Endothelial cell (in vitro differentiated cells): Measurements from ENCODE around the gene ASCC1. TPM values are rescaled to one million over a fixed set of nuclear protein-coding genes. Genes with fewer than 3 reads are reported as not detected.
"Not testable (repeated sequence)": the region's sequence is repeated elsewhere in the genome, so short reads cannot be mapped to it uniquely, and the experiment has no call there.

ENCODE experiments used
- DNase-seq: peaks from one replicate; pipeline ENCODE4 v3.0.0; 2021; ENCODE audit warnings: low spot score
- H3K27ac Mint-ChIP-seq: one replicate; pipeline ENCODE4 v1.8.0; 2021; ENCODE audit warnings: mixed read lengths, inconsistent platforms; ENCODE audit not compliant: unreplicated experiment
- H3K27me3 Mint-ChIP-seq: one replicate; pipeline ENCODE4 v1.8.0; 2021; ENCODE audit warnings: mild to moderate bottlenecking, moderate library complexity, mixed read lengths, inconsistent platforms; ENCODE audit not compliant: unreplicated experiment
- H3K36me3 Mint-ChIP-seq: one replicate; pipeline ENCODE4 v1.8.0; 2021; ENCODE audit warnings: mild to moderate bottlenecking, low read depth, mixed read lengths, inconsistent platforms; ENCODE audit not compliant: unreplicated experiment
- H3K4me1 Mint-ChIP-seq: one replicate; pipeline ENCODE4 v1.8.0; 2021; ENCODE audit warnings: mild to moderate bottlenecking, mixed read lengths, inconsistent platforms; ENCODE audit not compliant: unreplicated experiment
- H3K4me3 Mint-ChIP-seq: one replicate; pipeline ENCODE4 v1.8.0; 2021; ENCODE audit warnings: mild to moderate bottlenecking, mixed read lengths, inconsistent platforms; ENCODE audit not compliant: unreplicated experiment
- H3K9me3 Mint-ChIP-seq: one replicate; pipeline ENCODE4 v1.8.0; 2021; ENCODE audit warnings: mixed read lengths, inconsistent platforms; ENCODE audit not compliant: unreplicated experiment
- total RNA-seq: library from RNA; stranded (reverse); fragmentation: NEBNext Ultra II Directional; extraction: Animal tissue kit (Norgen Biotek cat#: 25700); gene quantifications from one replicate; pipeline ENCODE4 v1.2.1, GENCODE V29; 2021; ENCODE audit not compliant: unreplicated experiment
- TF ChIP-seq, protein P1 (sequence below): fragments of 200-600 bp; sonication (generic); IDR thresholded peaks from one replicate; pipeline ENCODE4 v1.5.0; 2021; ENCODE audit warnings: antibody characterized with exemption; ENCODE audit not compliant: unreplicated experiment

ASCC1 gene
- total RNA-seq, 1 donor from 2014 or later, result 32.1 TPM

DNA sequence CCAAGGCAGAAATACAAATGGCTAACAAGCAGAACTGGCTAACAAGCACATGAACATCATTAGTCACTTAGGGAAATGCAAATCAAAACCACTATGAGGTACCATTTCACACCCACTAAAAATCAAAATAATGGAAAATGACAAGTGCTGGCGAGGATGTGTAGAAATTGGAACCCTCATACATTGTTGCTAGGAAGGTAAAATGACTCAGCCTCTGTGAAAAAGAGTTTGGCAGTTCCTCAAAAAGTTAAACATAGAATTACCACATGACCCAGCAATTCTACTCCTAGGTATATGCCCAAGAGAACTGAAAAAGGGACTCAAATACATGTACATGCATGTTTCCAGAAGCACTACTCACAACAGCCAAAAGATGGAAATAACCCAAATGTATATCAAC, 53.1 kb downstream of the ASCC1 start:
- no peak overlapping the region for H3K27ac Mint-ChIP-seq
- no peak overlapping the region for H3K4me3 Mint-ChIP-seq
- no peaks in the 10 kb centered on the region for H3K36me3 Mint-ChIP-seq
- no peak for DNase-seq
- no peaks in the 10 kb centered on the region for H3K4me1 Mint-ChIP-seq
- TF ChIP-seq, protein P1, sequence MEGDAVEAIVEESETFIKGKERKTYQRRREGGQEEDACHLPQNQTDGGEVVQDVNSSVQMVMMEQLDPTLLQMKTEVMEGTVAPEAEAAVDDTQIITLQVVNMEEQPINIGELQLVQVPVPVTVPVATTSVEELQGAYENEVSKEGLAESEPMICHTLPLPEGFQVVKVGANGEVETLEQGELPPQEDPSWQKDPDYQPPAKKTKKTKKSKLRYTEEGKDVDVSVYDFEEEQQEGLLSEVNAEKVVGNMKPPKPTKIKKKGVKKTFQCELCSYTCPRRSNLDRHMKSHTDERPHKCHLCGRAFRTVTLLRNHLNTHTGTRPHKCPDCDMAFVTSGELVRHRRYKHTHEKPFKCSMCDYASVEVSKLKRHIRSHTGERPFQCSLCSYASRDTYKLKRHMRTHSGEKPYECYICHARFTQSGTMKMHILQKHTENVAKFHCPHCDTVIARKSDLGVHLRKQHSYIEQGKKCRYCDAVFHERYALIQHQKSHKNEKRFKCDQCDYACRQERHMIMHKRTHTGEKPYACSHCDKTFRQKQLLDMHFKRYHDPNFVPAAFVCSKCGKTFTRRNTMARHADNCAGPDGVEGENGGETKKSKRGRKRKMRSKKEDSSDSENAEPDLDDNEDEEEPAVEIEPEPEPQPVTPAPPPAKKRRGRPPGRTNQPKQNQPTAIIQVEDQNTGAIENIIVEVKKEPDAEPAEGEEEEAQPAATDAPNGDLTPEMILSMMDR, result no peak
- no peaks in the 10 kb centered on the region for H3K27me3 Mint-ChIP-seq
- H3K9me3 Mint-ChIP-seq, result no peaks in the 10 kb centered on the region

DNA sequence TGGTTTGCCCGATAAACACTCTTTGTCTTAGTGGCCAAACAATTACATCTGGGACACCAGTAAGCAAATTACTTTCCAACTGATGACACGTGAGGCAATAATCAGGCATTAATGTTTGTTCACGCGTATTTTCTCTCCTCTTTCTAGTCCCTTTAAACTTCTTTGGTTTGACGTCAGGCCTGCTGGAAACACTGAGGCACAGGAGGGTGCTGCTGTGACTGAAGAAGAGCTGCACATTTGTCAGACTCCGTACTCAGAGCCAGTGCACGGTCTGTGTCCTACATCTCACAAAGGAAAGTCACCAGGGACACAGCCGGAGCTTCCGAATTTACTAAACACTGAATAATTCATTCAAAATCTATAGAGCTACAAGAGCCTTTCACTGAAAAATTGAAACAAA, 57.9 kb downstream of the ASCC1 start:
- Mint-ChIP-seq H3K9me3 (no peaks in the 10 kb centered on the region), H3K4me1 (no peaks in the 10 kb centered on the region), H3K27me3 (peaks cover 2% of the 10 kb centered on the region), H3K36me3 (no peaks in the 10 kb centered on the region), H3K4me3 (no peak overlapping the region), H3K27ac (no peak overlapping the region)
- DNase-seq, result no peak
- TF ChIP-seq, protein P1, result no peak

DNA sequence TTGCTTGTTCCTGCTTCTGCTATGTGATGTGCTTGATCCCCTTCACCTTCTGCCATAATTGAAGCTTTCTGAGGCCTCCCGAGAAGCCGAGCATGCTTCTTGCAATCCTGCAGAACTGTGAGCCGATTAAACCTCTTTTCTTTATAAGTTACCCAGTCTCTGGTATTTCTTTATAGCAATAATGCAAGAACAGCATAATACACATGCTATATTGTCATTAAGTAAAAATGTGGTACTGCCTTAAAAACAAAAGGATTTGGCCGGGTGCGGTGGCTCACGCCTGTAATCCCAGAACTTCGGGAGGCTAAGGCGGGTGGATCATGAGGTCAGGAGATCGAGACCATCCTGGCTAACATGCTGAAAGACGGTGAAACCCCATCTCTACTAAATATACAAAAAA, 59.9 kb downstream of the ASCC1 start:
- Mint-ChIP-seq H3K9me3 (no peaks in the 10 kb centered on the region), H3K4me3 (no peak overlapping the region), H3K4me1 (no peaks in the 10 kb centered on the region), H3K36me3 (peaks cover 1% of the 10 kb centered on the region), H3K27me3 (peaks cover 2% of the 10 kb centered on the region), H3K27ac (no peak overlapping the region)
- TF ChIP-seq, protein P1, result no peak
- no peak for DNase-seq

DNA sequence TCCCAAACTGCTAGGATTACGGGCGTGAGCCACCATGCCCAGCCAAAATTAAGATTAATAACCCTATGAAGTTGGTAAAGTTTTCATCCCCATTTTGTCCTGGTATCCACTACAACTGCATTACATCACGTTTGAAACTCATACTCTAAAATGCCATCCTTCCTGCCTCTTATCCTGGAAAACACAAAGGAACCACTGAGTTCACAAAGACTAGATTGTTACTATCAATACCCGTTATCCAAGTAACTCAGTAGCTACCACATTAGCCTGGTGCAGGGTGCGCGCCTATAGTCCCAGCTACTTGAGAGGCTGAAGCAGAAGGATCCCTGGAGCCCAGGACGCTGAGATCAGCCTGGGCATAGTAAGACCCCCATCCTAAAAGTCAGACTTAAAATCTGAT, 63.8 kb downstream of the ASCC1 start:
- no peak for DNase-seq
- Mint-ChIP-seq H3K27me3 (peaks cover 2% of the 10 kb centered on the region), H3K27ac (no peak overlapping the region), H3K4me3 (no peak overlapping the region), H3K36me3 (peaks cover 4% of the 10 kb centered on the region), H3K4me1 (no peaks in the 10 kb centered on the region), H3K9me3 (no peaks in the 10 kb centered on the region)
- TF ChIP-seq, protein P1, result no peak

DNA sequence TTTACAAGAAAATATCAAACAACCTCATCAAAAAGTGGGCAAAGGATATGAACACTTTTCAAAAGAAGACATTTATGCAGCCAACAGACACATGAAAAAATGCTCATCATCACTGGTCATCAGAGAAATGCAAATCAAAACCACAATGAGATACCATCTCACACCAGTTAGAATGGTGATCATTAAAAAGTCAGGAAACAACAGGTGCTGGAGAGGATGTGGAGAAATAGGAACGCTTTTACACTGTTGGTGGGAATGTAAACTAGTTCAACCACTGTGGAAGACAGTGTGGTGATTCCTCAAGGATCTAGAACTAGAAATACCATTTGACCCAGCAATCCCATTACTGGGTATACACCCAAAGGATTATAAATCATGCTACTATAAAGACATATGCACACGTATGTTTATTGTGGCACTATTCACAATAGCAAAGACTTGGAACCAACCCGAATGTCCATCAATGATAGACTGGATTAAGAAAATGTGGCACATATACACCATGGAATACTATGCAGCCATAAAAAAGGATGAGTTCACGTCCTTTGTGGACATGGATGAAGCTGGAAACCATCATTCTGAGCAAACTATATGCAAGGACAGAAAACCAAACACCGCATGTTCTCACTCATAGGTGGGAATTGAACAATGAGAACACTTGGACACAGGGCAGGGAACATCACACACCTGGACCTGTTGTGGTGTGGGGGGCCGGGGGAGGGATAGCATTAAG, 65.2 kb downstream of the ASCC1 start:
- not testable (repeated sequence) for H3K27me3 Mint-ChIP-seq, H3K4me3 Mint-ChIP-seq, H3K36me3 Mint-ChIP-seq, H3K27ac Mint-ChIP-seq, H3K4me1 Mint-ChIP-seq, DNase-seq, H3K9me3 Mint-ChIP-seq

DNA sequence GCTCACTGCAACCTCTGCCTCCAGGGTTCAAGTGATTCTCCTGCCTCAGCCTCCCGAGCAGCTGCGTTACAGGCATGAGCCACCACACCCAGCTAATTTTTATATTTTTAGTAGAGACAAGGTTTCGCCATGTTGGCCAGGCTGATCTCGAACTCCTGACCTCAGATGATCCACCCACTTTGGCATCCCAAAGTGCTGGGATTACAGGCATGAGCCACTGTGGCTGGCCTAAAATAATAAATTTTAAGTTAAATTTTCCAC, 68.8 kb downstream of the ASCC1 start:
- not testable (repeated sequence) for DNase-seq, H3K36me3 Mint-ChIP-seq, H3K9me3 Mint-ChIP-seq, H3K27ac Mint-ChIP-seq, H3K4me1 Mint-ChIP-seq, H3K27me3 Mint-ChIP-seq, H3K4me3 Mint-ChIP-seq
